ENCODE data around the gene IGSF21.

IGSF21 gene

DNA sequence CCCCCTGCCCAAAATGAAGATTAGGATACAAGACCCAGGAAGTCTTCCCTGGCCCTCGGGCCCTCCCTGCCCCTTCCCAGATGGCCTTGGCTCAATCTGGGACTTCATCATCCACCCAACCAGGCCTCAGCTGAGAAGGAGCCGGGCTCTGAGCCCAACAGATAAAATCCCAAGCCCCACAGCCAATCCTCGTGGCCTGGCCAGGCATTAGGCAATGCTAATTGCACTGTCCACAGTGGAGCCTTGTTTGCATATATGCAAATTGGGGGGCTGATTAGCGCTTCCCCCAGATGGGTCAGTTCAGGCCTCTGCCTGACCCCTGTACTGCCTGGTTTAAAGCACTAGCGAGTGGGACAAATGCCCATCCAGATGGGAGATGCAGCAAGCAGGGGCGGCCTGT lies 34.9 kb downstream of the IGSF21 start:
- peaks cover 3% of the 10 kb centered on the region; the same call in 1 of the 2 replicates for H3K27me3 ChIP-seq (replicated peaks; ENCODE audit: control insufficient read depth, insufficient read depth, low read length)
- no peak for DNase-seq (ENCODE audit: extremely low read depth, insufficient read length)
- no peak overlapping the region for H3K4me3 ChIP-seq (replicated peaks; ENCODE audit: low read depth, low read length)
- no peaks in the 10 kb centered on the region for H3K36me3 ChIP-seq (ENCODE audit: control insufficient read depth, insufficient read depth, low read length)
- TF ChIP-seq, protein P1, sequence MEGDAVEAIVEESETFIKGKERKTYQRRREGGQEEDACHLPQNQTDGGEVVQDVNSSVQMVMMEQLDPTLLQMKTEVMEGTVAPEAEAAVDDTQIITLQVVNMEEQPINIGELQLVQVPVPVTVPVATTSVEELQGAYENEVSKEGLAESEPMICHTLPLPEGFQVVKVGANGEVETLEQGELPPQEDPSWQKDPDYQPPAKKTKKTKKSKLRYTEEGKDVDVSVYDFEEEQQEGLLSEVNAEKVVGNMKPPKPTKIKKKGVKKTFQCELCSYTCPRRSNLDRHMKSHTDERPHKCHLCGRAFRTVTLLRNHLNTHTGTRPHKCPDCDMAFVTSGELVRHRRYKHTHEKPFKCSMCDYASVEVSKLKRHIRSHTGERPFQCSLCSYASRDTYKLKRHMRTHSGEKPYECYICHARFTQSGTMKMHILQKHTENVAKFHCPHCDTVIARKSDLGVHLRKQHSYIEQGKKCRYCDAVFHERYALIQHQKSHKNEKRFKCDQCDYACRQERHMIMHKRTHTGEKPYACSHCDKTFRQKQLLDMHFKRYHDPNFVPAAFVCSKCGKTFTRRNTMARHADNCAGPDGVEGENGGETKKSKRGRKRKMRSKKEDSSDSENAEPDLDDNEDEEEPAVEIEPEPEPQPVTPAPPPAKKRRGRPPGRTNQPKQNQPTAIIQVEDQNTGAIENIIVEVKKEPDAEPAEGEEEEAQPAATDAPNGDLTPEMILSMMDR (IDR thresholded peaks at IDR 0.05; ENCODE audit: insufficient read depth, low read length, poor library complexity, severe bottlenecking) = no peak

DNA sequence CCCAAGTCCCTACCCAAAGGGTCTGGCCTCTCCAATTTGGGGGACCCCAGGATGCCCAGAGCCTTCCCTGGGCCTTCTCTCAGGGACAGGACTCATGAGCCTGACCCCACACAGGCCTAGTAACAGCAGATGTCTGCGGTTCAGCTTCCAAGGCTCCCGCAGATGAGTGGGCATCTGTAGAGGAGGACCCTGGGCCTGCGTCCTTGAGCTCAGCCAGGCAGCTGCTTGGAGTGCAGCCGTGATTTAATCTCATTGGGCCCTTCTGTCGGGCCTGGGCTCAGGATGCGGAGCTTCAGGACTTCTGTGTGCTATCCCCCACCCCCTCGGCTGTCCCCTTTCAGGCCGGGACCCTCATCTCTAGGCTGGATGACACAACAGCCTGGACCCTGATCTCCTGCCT lies 35.4 kb downstream of the IGSF21 start:
- DNase-seq (ENCODE audit: extremely low read depth, insufficient read length) = no peak
- TF ChIP-seq, protein P1 (IDR thresholded peaks at IDR 0.05; ENCODE audit: insufficient read depth, low read length, poor library complexity, severe bottlenecking) = no peak
- H3K4me3 ChIP-seq (replicated peaks; ENCODE audit: low read depth, low read length) = no peak overlapping the region

DNA sequence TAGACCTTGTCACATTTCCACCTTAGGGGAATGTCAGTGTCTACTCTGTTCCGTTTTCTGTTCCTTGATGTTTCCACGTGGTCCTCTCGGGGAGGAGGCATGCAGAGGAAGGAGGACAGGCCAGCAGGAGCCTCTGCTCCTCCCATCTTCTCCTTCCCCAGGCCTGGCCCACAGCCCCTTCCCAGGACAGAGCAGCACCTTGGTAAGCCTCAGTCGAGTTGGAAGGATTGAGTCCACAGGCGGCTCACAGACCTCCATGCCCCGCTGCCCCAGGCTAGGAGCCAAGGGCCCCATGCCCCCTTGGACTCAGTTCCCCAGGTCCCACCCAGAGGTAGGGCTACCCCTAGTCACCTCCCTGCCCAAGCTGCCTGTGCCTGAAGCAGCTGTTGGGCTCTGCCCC lies 36.5 kb downstream of the IGSF21 start:
- TF ChIP-seq, protein P1 (IDR thresholded peaks at IDR 0.05; ENCODE audit: insufficient read depth, low read length, poor library complexity, severe bottlenecking) = no peak
- DNase-seq (ENCODE audit: extremely low read depth, insufficient read length) = no peak
- Histone ChIP-seq H3K4me3 (replicated peaks; ENCODE audit: low read depth, low read length) (no peak overlapping the region), H3K36me3 (ENCODE audit: control insufficient read depth, insufficient read depth, low read length) (no peaks in the 10 kb centered on the region), H3K27me3 (replicated peaks; ENCODE audit: control insufficient read depth, insufficient read depth, low read length) (peaks cover 3% of the 10 kb centered on the region; the same call in 1 of the 2 replicates)

More for the DNA sequence above, 35.4 kb downstream of the IGSF21 start:
- Histone ChIP-seq H3K27me3 (replicated peaks; ENCODE audit: control insufficient read depth, insufficient read depth, low read length) (peaks cover 3% of the 10 kb centered on the region; the same call in 1 of the 2 replicates), H3K36me3 (ENCODE audit: control insufficient read depth, insufficient read depth, low read length) (no peaks in the 10 kb centered on the region)

DNA sequence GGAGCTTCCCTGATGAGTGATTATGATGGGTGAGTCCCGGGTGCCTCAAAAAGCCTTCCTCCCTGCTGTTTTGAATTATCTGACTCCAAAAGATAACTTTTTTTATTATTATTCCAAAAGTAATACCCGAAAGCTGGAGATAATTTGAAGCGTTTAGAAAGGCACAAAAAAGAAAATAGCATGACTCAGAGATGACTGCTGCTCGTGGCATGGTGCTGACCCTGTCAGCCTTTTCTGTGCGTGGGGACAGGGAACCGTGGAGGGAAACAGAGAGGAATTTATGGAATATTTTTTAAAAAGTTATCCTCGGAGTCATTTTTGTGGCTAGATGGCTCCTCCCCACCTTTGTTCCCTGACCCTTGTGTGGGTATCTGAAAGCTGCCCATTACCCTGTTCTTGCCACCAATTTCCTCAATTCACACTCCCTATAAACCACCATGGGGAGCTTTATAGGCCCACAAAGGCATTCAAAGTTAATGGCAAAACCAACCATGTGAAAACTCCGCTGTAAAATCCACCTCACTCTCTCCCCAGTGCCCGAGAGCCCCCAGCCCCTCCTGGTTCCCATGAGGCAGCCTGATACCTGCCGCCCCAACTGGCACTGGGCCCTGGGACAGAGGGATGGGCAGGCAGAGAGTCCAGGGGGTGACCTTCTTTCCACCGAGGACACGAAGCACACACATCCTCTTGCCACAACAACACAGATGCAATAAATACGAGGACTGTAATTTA lies 37.5 kb downstream of the IGSF21 start:
- DNase-seq (ENCODE audit: extremely low read depth, insufficient read length) = no peak
- no peak overlapping the region for H3K4me3 ChIP-seq (replicated peaks; ENCODE audit: low read depth, low read length)
- TF ChIP-seq, protein P1 (IDR thresholded peaks at IDR 0.05; ENCODE audit: insufficient read depth, low read length, poor library complexity, severe bottlenecking) = no peak
- H3K27me3 ChIP-seq (replicated peaks; ENCODE audit: control insufficient read depth, insufficient read depth, low read length) = peaks cover 2% of the 10 kb centered on the region; the same call in 1 of the 2 replicates
- no peaks in the 10 kb centered on the region for H3K36me3 ChIP-seq (ENCODE audit: control insufficient read depth, insufficient read depth, low read length)

DNA sequence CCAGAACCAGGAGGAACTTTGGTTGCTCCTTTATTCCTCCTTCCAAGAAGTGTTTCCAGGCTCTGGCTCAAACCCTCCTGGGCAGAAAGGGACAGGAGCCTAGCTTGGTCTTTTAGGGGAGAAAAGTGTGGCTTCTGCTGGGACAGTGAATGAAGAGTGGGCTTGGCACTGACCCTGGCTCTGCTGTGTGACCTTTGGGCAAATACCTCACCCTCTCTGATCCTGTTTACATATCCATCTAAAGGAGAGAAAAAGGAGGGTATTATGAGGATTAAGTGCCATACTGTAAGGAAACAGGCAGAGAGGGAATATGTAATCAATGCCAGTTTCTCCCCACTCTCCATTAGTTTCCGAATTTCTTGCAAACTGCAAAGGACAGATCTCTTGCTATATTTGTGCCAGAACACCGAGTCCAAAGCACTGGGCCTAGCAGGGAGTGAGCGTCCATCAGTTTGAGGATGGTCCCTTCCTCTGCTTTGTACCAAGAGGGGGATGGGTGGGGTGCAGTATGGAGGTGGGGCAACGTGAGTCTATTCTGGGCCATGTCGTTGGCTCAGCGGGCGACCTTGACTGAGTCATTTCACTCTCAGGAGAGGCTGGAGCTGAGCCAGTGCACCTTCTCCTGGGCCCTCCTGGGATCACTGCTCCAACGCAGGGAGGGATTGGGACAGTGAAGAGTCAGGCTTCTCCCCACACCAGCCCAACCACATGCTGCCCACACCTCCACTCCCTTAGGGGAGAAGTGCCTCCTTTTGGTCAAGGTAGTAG lies 38.4 kb downstream of the IGSF21 start:
- TF ChIP-seq, protein P1 (IDR thresholded peaks at IDR 0.05; ENCODE audit: insufficient read depth, low read length, poor library complexity, severe bottlenecking) = no peak
- no peak for DNase-seq (ENCODE audit: extremely low read depth, insufficient read length)
- no peaks in the 10 kb centered on the region for H3K36me3 ChIP-seq (ENCODE audit: control insufficient read depth, insufficient read depth, low read length)
- peaks cover 1% of the 10 kb centered on the region; the same call in 1 of the 2 replicates for H3K27me3 ChIP-seq (replicated peaks; ENCODE audit: control insufficient read depth, insufficient read depth, low read length)
- no peak overlapping the region for H3K4me3 ChIP-seq (replicated peaks; ENCODE audit: low read depth, low read length)

All from GM06990 (cell line).